Epithelial cell of proximal tubule (primary cell): ENCODE measurements around the gene AOC3. TPM values are rescaled to one million over a fixed set of nuclear protein-coding genes. Genes with fewer than 3 reads are reported as not detected.
"Not testable (repeated sequence)": the region's sequence is repeated elsewhere in the genome, so short reads cannot be mapped to it uniquely, and the experiment has no call there.

ENCODE experiments used
- DNase-seq: peaks from one replicate; pipeline ENCODE4 v3.0.0-alpha.2; 2011; ENCODE audit warnings: low read depth
- H3K4me3 ChIP-seq: 2 replicates; pipeline ENCODE4 v1.5.1; 2011; ENCODE audit warnings: low read depth, mild to moderate bottlenecking, low read length
- total RNA-seq: library from RNA; depleted of rRNA; stranded (reverse); fragments of >200 nt; gene quantifications from 2 replicates; pipeline ENCODE4 v1.2.3, GENCODE V29; 2015
- TF ChIP-seq, protein P1 (sequence below): conservative IDR thresholded peaks from 2 replicates; pipeline ENCODE4 v1.5.1; 2012; ENCODE audit warnings: low read depth, mild to moderate bottlenecking, low read length

Gene AOC3
- total RNA-seq, 1 donor from 2014 or later, result not detected

DNA sequence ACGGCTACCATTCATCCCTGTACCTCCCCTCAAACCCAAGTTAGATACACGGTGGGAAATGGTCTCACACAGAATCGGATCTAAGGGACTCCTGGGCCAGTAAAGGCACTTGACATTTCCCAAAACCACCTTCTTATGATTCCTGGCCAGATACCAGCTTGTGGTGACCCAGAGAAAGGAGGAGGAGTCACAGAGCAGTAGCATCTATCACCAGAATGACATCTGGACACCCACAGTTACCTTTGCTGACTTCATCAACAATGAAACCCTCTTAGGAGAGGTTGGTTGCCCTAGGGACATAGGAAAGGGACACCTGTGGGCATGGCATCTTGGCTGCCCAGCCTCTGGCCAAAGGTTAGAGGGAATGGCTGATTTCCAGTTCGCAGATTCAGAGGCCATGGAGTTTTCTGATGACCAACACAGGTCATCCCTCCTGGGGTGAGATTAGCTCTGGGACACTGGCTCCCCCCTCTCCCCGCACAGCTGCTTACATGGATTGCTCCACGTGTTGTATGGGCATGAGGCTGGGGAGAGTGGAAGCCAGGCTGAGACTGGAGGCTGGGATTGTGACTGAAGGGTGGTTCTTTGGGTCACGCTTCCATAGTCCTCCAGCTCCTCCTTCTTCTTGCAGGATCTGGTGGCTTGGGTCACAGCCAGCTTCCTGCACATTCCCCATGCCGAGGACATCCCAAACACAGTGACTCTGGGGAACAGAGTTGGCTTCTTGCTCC, 1.4 kb upstream of the AOC3 start:
- TF ChIP-seq, protein P1, sequence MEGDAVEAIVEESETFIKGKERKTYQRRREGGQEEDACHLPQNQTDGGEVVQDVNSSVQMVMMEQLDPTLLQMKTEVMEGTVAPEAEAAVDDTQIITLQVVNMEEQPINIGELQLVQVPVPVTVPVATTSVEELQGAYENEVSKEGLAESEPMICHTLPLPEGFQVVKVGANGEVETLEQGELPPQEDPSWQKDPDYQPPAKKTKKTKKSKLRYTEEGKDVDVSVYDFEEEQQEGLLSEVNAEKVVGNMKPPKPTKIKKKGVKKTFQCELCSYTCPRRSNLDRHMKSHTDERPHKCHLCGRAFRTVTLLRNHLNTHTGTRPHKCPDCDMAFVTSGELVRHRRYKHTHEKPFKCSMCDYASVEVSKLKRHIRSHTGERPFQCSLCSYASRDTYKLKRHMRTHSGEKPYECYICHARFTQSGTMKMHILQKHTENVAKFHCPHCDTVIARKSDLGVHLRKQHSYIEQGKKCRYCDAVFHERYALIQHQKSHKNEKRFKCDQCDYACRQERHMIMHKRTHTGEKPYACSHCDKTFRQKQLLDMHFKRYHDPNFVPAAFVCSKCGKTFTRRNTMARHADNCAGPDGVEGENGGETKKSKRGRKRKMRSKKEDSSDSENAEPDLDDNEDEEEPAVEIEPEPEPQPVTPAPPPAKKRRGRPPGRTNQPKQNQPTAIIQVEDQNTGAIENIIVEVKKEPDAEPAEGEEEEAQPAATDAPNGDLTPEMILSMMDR, result no peak
- no peak overlapping the region for H3K4me3 ChIP-seq
- no peak for DNase-seq

DNA sequence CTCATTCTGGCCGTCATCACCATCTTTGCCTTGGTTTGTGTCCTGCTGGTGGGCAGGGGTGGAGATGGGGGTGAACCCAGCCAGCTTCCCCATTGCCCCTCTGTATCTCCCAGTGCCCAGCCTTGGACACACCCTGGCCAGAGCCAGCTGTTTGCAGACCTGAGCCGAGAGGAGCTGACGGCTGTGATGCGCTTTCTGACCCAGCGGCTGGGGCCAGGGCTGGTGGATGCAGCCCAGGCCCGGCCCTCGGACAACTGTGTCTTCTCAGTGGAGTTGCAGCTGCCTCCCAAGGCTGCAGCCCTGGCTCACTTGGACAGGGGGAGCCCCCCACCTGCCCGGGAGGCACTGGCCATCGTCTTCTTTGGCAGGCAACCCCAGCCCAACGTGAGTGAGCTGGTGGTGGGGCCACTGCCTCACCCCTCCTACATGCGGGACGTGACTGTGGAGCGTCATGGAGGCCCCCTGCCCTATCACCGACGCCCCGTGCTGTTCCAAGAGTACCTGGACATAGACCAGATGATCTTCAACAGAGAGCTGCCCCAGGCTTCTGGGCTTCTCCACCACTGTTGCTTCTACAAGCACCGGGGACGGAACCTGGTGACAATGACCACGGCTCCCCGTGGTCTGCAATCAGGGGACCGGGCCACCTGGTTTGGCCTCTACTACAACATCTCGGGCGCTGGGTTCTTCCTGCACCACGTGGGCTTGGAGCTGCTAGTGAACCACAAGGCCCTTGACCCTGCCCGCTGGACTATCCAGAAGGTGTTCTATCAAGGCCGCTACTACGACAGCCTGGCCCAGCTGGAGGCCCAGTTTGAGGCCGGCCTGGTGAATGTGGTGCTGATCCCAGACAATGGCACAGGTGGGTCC, 607 bp downstream of the AOC3 start:
- H3K4me3 ChIP-seq, DNase-seq: not testable (repeated sequence)

DNA sequence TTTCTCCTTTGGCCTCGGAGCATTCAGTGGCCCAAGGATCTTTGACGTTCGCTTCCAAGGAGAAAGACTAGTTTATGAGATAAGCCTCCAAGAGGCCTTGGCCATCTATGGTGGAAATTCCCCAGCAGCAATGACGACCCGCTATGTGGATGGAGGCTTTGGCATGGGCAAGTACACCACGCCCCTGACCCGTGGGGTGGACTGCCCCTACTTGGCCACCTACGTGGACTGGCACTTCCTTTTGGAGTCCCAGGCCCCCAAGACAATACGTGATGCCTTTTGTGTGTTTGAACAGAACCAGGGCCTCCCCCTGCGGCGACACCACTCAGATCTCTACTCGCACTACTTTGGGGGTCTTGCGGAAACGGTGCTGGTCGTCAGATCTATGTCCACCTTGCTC, 1.4 kb downstream of the AOC3 start:
- TF ChIP-seq, protein P1, result no peak
- H3K4me3 ChIP-seq, result no peak overlapping the region
- no peak for DNase-seq

DNA sequence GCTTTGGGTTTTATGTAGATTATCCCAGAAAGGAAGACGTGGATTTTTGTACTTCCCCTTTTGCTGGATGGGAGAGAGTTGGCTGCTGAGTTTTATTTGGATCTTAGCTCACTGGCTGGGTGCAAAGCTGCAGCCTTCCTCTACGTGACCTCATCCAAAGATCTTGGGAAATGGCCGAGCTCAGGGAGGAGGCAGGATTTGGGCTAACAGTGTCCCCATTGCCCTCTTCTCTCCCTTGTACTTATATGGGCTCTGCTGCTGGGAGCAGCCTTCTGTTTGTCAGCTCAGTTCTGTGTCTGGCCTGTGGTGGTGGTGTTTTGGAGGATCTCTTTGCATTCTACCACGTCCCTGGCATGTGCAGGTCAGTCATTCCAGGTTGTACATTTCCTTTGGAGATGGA, 2.0 kb downstream of the AOC3 start:
- DNase-seq, result no peak
- no peak overlapping the region for H3K4me3 ChIP-seq
- TF ChIP-seq, protein P1, result no peak

DNA sequence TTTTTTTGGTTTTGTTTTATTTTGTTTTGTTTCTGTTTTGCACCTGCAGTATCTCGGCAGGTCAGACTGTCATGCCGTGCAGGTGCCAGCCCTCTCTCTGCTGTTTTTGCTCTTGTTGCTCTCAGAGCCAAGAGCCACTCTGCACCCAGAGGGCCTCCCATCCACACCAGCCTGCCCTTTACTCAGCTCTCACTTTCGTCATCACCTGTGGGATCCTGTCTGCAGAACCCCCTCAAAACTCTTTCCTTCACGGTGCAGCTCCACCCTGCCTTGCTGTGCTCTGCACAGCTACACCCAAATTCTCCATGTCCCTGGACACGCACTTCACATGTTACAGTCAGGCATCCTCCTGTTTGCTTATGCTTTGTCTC, 2.6 kb downstream of the AOC3 start:
- DNase-seq, result no peak
- H3K4me3 ChIP-seq, result no peak overlapping the region
- TF ChIP-seq, protein P1, result no peak

DNA sequence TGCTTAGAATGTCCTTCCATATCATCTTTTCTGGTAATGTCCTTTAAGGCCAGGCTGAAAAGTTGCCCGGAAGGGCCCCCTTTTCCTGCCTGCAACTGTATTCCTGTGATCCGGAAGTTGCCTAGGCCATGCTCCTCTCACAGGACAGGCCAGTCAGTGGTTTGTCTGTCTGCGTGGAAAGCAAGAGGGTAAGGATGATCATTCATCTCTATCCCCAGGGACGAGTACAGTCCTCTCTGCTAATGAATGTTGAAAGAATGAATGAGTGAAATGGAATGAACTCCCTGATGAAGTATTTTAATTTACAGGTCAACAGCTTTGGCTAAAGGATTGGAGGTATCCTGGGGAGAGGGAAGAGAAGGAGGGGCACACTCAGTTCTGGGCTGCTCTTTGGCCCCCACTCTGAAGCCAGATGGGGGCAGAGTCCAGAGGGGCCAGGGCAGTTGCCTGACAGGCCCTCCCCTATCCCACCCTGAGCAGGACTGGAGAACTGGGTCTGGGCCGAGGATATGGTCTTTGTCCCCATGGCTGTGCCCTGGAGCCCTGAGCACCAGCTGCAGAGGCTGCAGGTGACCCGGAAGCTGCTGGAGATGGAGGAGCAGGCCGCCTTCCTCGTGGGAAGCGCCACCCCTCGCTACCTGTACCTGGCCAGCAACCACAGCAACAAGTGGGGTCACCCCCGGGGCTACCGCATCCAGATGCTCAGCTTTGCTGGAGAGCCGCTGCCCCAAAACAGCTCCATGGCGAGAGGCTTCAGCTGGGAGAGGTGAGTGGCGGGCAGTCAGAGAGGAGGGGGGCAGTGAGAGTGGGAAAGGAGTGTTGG, 3.2 kb downstream of the AOC3 start:
- DNase-seq, result no peak
- H3K4me3 ChIP-seq, result no peak overlapping the region
- TF ChIP-seq, protein P1, result no peak

DNA sequence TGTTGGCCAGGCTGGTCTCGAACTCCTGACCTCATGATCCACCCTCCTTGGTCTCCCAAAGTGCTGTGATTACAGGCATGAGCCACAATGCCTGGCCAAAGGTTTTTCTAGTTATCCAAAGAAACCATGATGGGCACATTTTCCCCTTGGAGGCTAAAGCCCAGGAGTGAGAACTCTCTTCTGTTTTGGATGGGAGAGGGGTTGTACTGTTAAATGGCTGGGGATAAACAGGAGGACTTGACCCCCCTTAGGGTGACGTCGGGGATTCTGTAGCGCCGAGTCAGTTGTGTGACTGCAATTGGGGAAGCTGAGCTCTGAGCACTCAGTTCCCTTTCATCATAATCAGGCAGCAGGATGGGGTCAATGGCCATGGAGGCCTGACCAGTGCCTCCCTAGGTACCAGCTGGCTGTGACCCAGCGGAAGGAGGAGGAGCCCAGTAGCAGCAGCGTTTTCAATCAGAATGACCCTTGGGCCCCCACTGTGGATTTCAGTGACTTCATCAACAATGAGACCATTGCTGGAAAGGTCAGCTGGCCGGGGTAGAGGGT, 4.1 kb downstream of the AOC3 start:
- no peak for DNase-seq
- TF ChIP-seq, protein P1, result no peak
- H3K4me3 ChIP-seq, result no peak overlapping the region

DNA sequence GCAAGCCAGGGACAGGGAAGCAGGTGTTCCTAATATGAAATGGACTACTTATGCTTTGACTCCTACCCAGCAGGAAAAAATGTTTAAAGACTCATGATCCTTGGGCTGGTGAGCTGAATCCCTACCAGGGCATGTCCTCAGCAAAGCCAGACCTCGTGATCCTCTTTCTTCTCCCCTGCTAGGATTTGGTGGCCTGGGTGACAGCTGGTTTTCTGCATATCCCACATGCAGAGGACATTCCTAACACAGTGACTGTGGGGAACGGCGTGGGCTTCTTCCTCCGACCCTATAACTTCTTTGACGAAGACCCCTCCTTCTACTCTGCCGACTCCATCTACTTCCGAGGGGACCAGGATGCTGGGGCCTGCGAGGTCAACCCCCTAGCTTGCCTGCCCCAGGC, 5.1 kb downstream of the AOC3 start:
- not testable (repeated sequence) for DNase-seq, H3K4me3 ChIP-seq

DNA sequence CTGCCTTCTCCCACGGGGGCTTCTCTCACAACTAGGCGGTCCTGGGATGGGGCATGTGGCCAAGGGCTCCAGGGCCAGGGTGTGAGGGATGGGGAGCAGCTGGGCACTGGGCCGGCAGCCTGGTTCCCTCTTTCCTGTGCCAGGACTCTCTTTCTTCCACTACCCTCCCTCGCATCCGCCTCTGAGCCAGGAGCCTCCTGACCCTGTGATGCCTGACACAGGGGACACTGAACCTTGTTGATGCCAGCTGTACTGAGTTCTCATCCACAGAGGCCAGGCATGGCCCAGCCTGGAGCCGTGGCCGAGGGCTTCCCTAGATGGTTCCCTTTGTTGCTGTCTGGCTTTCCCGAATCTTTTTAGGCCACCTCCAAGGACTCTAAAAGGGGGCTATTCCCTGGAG, 5.5 kb downstream of the AOC3 start:
- not testable (repeated sequence) for DNase-seq, H3K4me3 ChIP-seq
